WTC11 (cell line): ENCODE measurements around the gene MYO3A. TPM values are rescaled to one million over a fixed set of nuclear protein-coding genes. Genes with fewer than 3 reads are reported as not detected.

Experiments
- ATAC-seq: fragments of 200-7000 bp; cut with Tn5 transposase; 2 replicates; pipeline ENCODE4 v1.10.0; 2021; ENCODE audit warnings: mild to moderate bottlenecking, moderate library complexity
- CTCF ChIA-PET: fragments of 300-600 bp; sonication (Branson Sonifier 250); formaldehyde crosslinking; loops from one replicate; lab custom pipeline; 2021; ENCODE audit warnings: antibody characterized with exemption; lab: Charles Lee
- POLR2A ChIA-PET: fragments of 350-600 bp; sonication (Branson Sonifier 250); formaldehyde crosslinking; loops from one replicate; lab custom pipeline; 2021; ENCODE audit warnings: antibody characterized with exemption; lab: Charles Lee
- DNase-seq: peaks from one replicate; pipeline ENCODE4 v3.0.0; 2021; ENCODE audit warnings: low spot score
- H3K27ac Mint-ChIP-seq: 2 replicates; pipeline ENCODE4 v1.8.0; 2021; ENCODE audit warnings: mixed read lengths
- H3K27me3 Mint-ChIP-seq: 2 replicates; pipeline ENCODE4 v1.8.0; 2021; ENCODE audit warnings: low read depth, mild to moderate bottlenecking, moderate library complexity, mixed read lengths
- H3K36me3 Mint-ChIP-seq: 2 replicates; pipeline ENCODE4 v1.8.0; 2021; ENCODE audit warnings: mixed read lengths
- H3K4me1 Mint-ChIP-seq: 2 replicates; pipeline ENCODE4 v1.8.0; 2022; ENCODE audit warnings: mixed read lengths
- H3K4me3 Mint-ChIP-seq: 2 replicates; pipeline ENCODE4 v1.8.0; 2021; ENCODE audit warnings: mild to moderate bottlenecking, moderate library complexity, mixed read lengths
- H3K9me3 Mint-ChIP-seq: 2 replicates; pipeline ENCODE4 v1.8.0; 2021; ENCODE audit warnings: mixed read lengths
- ATF6 ChIP-seq: sonication (generic); formaldehyde crosslinking; IDR thresholded peaks from 2 replicates; pipeline ENCODE4 v1.8.1; 2023; ENCODE audit warnings: mild to moderate bottlenecking, missing genetic modification reagents
- CBFB ChIP-seq: sonication (generic); formaldehyde crosslinking; IDR thresholded peaks from 2 replicates; pipeline ENCODE4 v1.8.1; 2022; ENCODE audit warnings: mild to moderate bottlenecking, low read depth, missing genetic modification reagents
- E2F1 ChIP-seq: sonication (generic); formaldehyde crosslinking; IDR thresholded peaks from 2 replicates; pipeline ENCODE4 v1.8.0; 2022; ENCODE audit warnings: mild to moderate bottlenecking, missing genetic modification reagents
- FOXP4 ChIP-seq: sonication (generic); formaldehyde crosslinking; IDR thresholded peaks from 2 replicates; pipeline ENCODE4 v1.8.0; 2022; ENCODE audit warnings: mild to moderate bottlenecking, missing genetic modification reagents
- IRF2 ChIP-seq: sonication (generic); formaldehyde crosslinking; IDR thresholded peaks from 2 replicates; pipeline ENCODE4 v1.8.0; 2022; ENCODE audit warnings: low read depth, missing genetic modification reagents, borderline replicate concordance
- JAZF1 ChIP-seq: fragments of 250-450 bp; sonication (Bioruptor Pico); IDR thresholded peaks from 2 replicates; pipeline ENCODE4 v1.9.0; 2021; ENCODE audit warnings: moderate library complexity, mild to moderate bottlenecking, inconsistent platforms
- MLX ChIP-seq: sonication (generic); formaldehyde crosslinking; IDR thresholded peaks from 2 replicates; pipeline ENCODE4 v1.8.1; 2023; ENCODE audit warnings: mild to moderate bottlenecking, missing genetic modification reagents, moderate library complexity
- NFATC4 ChIP-seq: fragments of 250-450 bp; sonication (Bioruptor Pico); IDR thresholded peaks from 2 replicates; pipeline ENCODE4 v1.9.0; 2021; ENCODE audit warnings: mild to moderate bottlenecking
- PRRX2 ChIP-seq: fragments of 250-450 bp; sonication (Bioruptor Pico); IDR thresholded peaks from 2 replicates; pipeline ENCODE4 v1.8.0; 2021; ENCODE audit warnings: mild to moderate bottlenecking
- RELA ChIP-seq: sonication (generic); formaldehyde crosslinking; IDR thresholded peaks from 2 replicates; pipeline ENCODE4 v1.8.1; 2022; ENCODE audit warnings: missing genetic modification reagents, mild to moderate bottlenecking, borderline replicate concordance
- SP1 ChIP-seq: sonication (generic); formaldehyde crosslinking; conservative IDR thresholded peaks from 2 replicates; pipeline ENCODE4 v1.8.1; 2022; ENCODE audit warnings: missing genetic modification reagents
- TEAD1 ChIP-seq: sonication (generic); formaldehyde crosslinking; IDR thresholded peaks from 2 replicates; pipeline ENCODE4 v1.8.0; 2022; ENCODE audit warnings: mild to moderate bottlenecking, missing genetic modification reagents
- TP53 ChIP-seq: sonication (generic); formaldehyde crosslinking; IDR thresholded peaks from 2 replicates; pipeline ENCODE4 v1.8.1; 2023; ENCODE audit warnings: mild to moderate bottlenecking, missing genetic modification reagents
- USF2 ChIP-seq: sonication (generic); formaldehyde crosslinking; IDR thresholded peaks from 2 replicates; pipeline ENCODE4 v1.8.1; 2023; ENCODE audit warnings: mild to moderate bottlenecking, missing genetic modification reagents, moderate library complexity
- ZBTB43 ChIP-seq: sonication (generic); formaldehyde crosslinking; IDR thresholded peaks from 2 replicates; pipeline ENCODE4 v1.8.1; 2023; ENCODE audit warnings: mild to moderate bottlenecking, missing genetic modification reagents
- ZNF138 ChIP-seq: sonication (generic); formaldehyde crosslinking; conservative IDR thresholded peaks from 2 replicates; pipeline ENCODE4 v1.8.1; 2022; ENCODE audit warnings: mild to moderate bottlenecking, moderate library complexity, missing genetic modification reagents
- ZNF232 ChIP-seq: sonication (generic); formaldehyde crosslinking; IDR thresholded peaks from 2 replicates; pipeline ENCODE4 v1.8.0; 2022; ENCODE audit warnings: mild to moderate bottlenecking, missing genetic modification reagents
- ZNF317 ChIP-seq: sonication (generic); formaldehyde crosslinking; IDR thresholded peaks from 2 replicates; pipeline ENCODE4 v1.8.1; 2023; ENCODE audit warnings: low read depth, mild to moderate bottlenecking, moderate library complexity, missing genetic modification reagents, borderline replicate concordance
- ZNF396 ChIP-seq: fragments of 250-450 bp; sonication (Bioruptor Pico); IDR thresholded peaks from 2 replicates; pipeline ENCODE4 v1.8.0; 2021; ENCODE audit warnings: mild to moderate bottlenecking, moderate library complexity, borderline replicate concordance
- ZNF423 ChIP-seq: fragments of 250-450 bp; sonication (Bioruptor Pico); IDR thresholded peaks from 2 replicates; pipeline ENCODE4 v2.1.2; 2022; ENCODE audit warnings: mild to moderate bottlenecking, moderate library complexity
- total RNA-seq: library from RNA; stranded (reverse); gene quantifications from 3 replicates; pipeline ENCODE4 v1.2.3, GENCODE V29; 2021

MYO3A gene
- total RNA-seq, 1 experiment from 2014 or later: 3.7 TPM

- TF ChIP-seq MLX (CRISPR knock-in tag): no peak
- no peak for TF ChIP-seq ZNF138
- TF ChIP-seq ZNF317 (CRISPR knock-in tag): no peak
- TF ChIP-seq IRF2: no peak
- TF ChIP-seq E2F1: no peak
These were observed 114.7 kb downstream of the MYO3A start (continued) for GRCh38 chr10:26048756-26049155.

- ATAC-seq: no peak
- no peak overlapping the region for H3K27ac Mint-ChIP-seq
- ChIA-PET CTCF (no interaction called here), POLR2A (no interaction called here)
- no peak overlapping the region for H3K4me3 Mint-ChIP-seq
- 0 out of 2 replicates have a peak, but pooled peaks cover 2% of the 10 kb centered on the region for H3K4me1 Mint-ChIP-seq
- peaks cover 9% of the 10 kb centered on the region for H3K9me3 Mint-ChIP-seq
- no peak for TF ChIP-seq RELA
- no peak for TF ChIP-seq TP53 (CRISPR knock-in tag)
- no peak for TF ChIP-seq ZNF396 (CRISPR knock-in tag)
- TF ChIP-seq ZNF423 (CRISPR knock-in tag): no peak
- TF ChIP-seq ATF6 (CRISPR knock-in tag): no peak
- no peak for TF ChIP-seq CBFB (CRISPR knock-in tag)
- TF ChIP-seq FOXP4 (CRISPR knock-in tag): no peak
- TF ChIP-seq USF2 (CRISPR knock-in tag): no peak
- no peak for TF ChIP-seq IRF2
- TF ChIP-seq TEAD1 (CRISPR knock-in tag): no peak
- TF ChIP-seq ZBTB43 (CRISPR knock-in tag): no peak
- no peak for TF ChIP-seq PRRX2 (CRISPR knock-in tag)
- TF ChIP-seq ZNF232 (CRISPR knock-in tag): no peak
- no peak for TF ChIP-seq NFATC4 (CRISPR knock-in tag)
- no peak for TF ChIP-seq JAZF1 (CRISPR knock-in tag)
- no peak for TF ChIP-seq SP1 (CRISPR knock-in tag)
- no peak for DNase-seq
- peaks cover 9% of the 10 kb centered on the region for H3K36me3 Mint-ChIP-seq
- no peaks in the 10 kb centered on the region for H3K27me3 Mint-ChIP-seq
These were observed 118.3 kb downstream of the MYO3A start for GRCh38 chr10:26052326-26052725.
